Right forelimb (tissue), 1 donor: ENCODE data around the gene EMCN.
"Not testable (repeated sequence)": the region's sequence is repeated elsewhere in the genome, so short reads cannot be mapped to it uniquely, and the experiment has no call there.

Experiments used
- DNase-seq: peaks from one replicate; pipeline ENCODE4 v3.0.0-alpha.2; 2018

Gene EMCN, protein sequence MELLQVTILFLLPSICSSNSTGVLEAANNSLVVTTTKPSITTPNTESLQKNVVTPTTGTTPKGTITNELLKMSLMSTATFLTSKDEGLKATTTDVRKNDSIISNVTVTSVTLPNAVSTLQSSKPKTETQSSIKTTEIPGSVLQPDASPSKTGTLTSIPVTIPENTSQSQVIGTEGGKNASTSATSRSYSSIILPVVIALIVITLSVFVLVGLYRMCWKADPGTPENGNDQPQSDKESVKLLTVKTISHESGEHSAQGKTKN

DNA sequence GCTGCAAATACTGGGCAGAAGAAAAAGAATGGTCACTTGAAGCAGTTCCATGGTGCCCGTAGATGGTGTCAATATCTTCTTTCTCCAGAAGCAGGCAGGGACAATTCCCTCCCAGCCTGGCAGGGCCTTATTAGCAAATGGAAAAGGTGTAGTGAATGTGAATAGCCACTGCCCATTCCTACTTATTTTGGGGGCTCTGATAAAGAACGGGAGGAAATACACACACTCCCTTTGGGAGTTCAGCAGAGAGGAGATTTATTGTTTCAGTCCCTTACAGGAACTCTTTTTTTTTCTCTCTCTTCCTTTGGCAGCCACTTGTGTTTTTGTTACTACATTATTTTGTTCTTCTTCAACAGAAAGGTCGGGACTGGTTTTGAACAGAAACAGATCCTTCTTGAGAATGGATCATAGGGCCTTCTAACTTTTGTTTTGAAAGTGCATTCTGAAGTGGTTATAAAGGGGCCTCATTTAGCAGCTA lies at the start of gene EMCN:
Gene EMCN (minus strand): TSS at position 159 of the 478 bp plus-strand sequence. CDS start 108 bp downstream, at position 51.
- DNase-seq, result no peak

DNA sequence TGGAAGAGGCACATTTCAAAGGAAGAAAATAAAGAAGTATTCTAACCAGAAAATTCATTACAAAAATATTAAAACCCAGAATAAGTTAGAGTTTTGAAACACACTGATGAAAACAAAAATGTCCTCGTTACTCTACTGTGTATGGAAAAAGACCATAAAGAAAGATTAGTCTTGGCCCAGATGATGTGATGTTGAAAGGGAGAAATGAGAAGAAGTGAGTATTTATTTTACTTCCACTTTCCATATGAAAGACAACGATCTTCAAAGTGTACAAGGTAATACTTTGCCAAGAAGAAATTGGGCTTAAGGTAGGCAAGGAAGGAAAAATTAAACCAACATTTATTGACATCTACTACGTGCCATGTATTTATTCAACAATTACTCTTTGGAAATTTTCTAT lies 48.6 kb upstream of the EMCN start:
- DNase-seq, result no peak

DNA sequence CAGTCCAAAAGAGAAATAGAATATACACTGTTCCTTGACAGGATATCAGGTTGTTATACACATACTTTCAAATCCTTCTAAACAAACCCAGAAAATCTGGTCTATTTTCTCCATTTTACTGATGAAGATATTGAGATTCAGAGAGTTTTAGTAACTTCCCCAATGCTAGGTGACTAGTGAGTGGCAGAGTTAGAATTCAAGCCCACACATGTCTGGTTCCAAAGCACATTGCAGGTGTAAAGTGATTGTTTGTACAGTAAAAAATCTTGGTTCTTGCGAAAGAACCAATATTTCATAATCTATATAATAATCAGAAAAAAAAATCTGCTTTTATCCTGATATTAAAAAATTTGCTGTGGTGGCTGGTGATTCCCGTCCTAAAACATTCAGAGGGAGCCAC lies 39.5 kb upstream of the EMCN start:
- DNase-seq, result no peak

DNA sequence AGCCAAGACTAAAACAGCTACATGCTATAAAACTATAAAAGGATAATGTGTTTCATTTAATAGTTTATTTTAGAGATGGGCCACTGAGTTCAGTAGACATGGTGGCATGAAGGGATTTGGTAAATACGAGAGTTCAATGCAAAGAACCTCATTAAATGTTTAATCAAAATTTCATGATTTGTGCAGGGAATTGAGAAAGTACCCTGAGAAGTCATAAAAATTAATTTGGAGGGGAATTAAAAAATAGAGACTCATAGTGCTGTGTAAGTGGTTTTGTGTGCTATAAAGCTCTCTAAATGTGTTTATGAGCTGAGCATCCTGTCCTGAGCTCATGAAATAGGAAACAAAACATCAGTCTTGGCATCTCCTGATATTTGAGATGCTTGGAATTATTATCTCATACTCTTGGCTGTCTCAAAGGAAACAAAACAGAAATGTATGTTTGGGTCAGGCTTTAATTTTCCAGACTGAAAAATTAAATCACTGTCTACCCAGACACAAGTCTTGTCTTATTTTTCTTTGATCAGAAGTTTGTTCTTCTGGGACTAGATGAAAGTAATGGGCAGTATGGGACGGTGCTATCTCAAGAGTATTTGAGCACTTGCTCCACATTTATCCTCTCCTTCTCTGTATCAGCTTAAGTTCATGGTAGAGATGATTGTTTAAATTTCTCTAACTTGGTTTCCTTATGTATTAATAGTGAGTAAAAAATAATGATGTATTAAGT lies 38.0 kb upstream of the EMCN start:
- no peak for DNase-seq

DNA sequence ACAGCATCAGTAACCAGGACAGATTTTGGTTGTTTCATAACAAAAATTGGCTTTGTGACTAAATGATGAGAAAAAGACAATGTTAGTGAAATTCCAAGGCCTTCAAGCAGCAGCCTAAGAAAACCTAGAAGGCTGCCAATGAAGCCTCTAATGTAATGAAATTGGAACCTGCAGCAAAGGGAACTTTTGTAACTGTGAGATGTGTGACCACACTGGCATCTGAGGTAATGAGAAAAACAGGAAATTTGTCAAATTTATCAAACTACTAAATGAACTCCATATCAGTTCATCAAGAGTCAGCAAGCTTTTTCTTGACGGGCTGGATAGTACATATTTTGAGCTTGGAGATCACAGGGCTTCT lies 30.4 kb upstream of the EMCN start:
- DNase-seq, result no peak

DNA sequence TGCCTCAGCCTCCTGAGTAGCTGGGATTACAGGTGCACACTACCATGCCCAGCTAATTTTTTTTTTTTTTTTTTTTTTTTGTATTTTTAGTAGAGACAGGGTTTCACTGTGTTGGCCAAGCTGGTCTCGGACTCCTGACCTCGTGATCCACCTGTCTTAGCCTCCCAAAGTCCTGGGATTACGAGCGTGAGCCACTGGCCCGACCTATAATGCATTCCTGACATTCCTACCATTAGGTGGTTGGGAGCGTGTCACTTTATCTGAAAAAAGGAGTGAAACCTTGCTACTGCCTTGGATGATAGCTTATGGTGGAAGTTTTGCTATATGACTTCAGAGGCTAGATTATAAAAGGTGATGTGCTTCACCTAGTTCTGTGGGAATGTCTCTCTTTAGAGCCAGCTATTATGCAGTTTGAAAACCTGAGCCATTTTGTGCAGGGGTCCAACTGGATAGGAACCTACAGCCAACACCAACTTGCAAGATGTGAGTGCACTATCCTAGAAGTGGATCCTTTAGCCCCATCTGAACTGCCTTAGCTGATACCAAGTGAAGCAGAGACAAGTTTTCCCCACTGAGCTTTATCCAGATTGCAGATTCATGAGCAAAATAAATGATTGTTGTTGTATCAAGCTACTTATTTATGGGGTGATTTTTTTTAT lies 29.8 kb upstream of the EMCN start:
- no peak for DNase-seq

DNA sequence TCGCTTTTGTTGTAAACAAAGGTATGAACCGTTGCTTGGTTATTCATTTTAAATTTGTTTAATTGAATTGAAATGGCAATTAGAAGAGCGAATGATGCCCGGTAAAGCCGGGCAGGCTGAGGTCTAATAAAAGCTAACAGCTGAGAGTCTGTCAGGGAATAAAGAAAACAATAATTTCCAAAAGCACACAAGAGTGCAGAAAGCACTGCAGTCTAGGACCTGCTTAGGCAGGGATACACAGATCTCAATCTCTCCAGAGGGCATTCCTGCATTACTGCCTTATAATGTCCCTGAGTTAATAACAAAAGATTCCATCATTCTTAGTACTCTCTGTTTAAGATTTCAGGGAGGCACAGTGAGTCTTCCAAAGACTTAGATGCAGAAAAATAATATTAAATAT lies 27.6 kb upstream of the EMCN start:
- no peak for DNase-seq

DNA sequence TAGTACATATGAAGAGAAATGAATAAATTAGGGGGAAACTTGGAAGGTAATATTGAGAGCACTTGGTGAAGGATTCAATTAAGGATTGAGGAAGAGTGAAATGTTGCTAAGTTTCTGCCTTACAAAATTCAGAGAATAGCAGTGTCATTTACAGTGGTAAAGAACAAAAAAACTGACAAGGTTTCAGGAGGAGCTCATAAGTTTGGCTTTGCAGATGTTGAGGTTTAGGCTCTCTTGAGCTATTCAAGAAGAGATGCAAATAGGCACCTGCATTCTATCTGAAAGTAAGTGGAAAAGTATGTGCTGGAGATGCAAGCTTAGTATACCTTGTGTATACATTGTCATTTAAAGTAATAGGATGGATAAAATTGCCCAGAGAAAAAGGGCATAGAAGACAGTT lies 22.3 kb upstream of the EMCN start:
- no peak for DNase-seq

DNA sequence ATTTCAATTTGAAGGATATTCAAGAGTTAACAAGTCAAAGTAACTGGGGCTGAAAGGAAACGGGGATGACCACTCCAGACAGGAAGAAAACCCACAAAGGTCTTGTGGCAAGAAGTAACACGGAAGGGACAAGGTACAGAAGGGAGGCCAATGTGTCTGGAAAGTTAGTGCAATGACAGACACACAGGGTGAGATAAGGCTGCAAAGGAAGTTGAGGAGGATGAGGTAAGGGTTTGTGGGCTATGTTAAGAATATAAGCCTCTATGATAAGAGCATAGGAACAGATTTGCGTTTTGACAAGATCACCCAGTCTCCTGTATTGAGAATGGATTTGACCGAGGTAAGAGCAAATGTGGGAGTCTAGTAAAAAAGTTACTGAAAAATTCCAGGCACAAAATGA lies 21.9 kb upstream of the EMCN start:
- DNase-seq, result no peak

DNA sequence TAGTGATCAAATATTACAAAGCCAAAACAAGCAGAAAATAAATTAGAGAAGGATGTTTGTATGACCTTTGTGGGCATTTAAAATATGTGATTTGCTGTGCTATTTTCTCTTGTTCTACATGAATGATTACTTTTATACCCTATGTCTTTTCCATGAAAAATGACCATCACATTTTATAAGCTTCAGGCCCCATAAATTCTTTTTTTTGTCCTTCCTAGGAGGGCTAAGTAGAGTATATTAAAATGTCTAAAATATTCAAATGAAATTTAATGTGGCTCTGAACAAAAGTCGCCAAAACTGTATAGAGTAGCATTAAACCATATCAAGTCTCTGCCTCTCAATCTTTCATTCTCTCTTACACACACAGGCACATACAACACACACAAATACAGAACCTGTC lies 15.9 kb upstream of the EMCN start:
- no peak for DNase-seq

DNA sequence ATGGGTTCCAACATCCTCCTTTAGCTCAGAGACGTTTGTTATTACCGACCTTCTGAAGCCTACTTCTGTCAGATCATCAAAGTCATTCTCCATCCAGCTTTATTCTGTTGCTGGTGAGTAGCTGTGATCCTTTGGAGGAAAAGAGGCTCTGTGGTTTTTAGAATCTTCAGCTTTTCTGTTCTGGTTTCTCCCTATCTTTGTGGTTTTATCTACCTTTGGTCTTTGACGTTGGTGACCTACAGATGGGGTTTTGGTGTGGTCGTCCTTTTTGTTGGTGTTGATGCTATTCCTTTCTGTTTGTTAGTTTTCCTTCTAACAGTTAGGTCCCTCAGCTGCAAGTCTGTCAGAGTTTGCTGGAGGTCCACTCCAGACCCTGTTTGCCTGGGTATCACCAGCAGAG lies 12.3 kb upstream of the EMCN start:
- DNase-seq, result not testable (repeated sequence)

DNA sequence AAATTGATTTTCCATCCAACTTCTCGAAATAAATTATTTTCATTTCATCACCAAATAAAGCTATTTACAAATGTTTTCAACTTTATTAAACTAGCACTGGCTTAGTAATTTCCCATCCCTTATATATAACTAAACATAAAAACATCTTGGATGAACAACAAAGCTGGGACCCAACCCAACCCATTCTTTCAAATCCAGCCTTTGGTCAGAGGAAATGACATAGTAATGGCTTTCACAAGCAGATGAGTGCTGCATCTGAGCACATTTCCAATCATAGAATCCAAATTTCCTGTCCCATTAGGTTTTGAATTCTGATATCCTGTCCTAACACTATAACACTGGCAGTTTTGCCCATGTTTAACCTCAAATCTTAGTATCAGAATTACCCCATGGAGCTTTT lies 7.9 kb upstream of the EMCN start:
- DNase-seq, result no peak

DNA sequence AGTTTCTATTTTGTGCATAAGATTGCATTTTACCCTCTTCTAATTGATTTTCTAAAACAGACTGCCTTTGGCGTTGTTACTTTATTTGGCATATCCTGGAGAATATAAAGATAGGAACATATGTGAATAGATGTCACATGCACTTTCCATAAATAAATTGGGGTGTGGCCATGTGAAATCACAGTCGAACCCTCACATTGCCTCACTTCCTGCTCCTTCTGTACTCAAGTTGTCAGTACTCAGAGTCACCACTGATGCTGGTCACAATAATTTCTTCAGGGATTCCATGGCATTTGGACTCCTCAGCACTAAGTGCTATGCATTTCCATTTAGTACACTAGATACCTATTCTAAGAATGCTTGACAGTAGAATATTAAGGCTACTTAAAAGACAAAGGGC lies 1.4 kb upstream of the EMCN start:
- no peak for DNase-seq

DNA sequence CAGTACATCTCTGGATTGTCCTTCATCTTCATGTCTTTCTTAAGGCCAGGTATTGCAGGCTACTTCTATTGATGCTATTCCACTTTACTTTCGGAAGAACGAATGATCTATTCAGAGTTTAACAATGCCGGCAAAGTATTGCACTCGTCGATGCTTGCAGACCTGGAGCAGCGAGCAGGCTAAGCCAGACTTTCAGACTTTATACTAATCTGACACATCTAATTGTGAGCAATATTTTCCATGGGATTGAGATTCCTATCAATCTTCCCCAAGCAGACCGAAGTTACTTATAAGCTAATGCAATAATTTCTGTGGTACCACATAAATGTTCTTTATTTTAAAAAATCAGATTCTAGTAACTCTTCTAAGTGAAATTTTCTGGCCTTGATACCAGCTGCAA lies 1.6 kb downstream of the EMCN start:
- DNase-seq, result no peak

DNA sequence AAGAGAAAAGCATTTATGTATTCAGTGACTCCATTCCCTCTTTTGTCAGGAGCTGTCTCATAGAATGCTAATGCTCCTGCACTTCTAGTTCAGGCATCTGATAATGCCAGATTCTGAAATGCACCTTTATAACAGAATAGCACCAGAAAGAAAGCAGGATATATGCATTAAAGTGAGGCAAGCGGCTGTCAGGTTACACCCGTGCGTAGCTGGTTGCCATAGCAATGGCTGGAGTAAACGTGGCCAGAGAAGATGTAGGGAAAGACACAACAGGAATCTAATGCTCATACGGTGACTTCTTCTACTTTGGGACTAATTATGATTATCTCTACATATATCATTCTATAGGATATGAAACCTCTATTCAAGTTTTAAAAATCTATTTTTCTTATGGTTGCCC lies 5.9 kb downstream of the EMCN start:
- no peak for DNase-seq

DNA sequence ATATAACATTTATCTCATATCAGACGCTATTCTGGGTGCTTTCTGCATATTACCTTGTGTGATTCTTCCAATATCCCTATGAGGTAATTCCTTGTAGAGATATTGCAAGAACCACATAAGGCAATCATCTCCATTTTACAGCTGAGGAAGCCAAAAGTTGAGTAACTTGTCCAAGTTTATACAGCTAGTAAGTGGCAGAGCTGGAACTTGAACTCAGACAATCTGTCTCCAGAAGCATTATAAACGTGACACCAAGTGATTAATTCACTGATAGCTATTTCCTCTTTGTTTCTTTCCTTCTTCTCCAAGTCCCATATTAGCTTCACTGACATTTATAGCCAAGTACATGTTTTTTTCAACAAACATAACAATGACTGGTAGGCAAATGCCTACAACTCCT lies 7.3 kb downstream of the EMCN start:
- no peak for DNase-seq

DNA sequence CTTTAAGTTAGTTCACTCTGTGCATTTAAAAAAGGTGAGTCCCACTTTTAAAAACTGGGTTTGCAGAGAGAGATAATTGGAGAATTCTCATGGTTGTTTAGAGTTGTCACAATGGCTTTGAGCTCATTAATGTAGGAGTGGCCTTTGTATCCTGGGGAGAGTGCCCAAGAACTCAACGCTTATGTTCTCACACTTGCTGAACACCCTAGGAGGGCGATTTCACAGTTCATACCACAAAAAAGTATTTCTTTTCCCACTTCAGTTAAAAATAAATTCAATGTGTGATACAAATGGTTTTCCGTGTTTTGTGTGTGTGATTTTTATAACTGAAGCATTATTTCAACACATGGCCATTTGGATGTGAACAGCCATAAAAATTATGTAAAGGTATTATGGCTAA lies 8.4 kb downstream of the EMCN start:
- DNase-seq, result no peak

DNA sequence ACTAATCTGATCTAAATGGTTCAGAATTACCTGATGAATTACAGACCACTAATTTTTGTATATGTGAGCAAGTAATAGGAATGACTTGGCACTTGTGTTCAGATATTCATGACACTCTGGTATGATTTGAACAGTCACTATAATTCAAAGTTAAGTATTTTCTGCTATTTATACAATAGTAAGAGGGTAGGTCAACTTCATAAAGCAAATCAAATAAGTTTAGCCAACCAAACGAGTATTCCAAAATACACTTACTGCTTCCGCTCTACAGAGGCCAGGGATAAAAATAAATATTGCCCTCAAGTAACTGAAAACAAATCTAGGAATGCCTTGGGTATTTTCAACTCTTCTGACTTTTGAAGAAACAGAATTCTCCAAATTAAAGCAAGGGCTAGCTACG lies 9.1 kb downstream of the EMCN start:
- DNase-seq, result no peak

DNA sequence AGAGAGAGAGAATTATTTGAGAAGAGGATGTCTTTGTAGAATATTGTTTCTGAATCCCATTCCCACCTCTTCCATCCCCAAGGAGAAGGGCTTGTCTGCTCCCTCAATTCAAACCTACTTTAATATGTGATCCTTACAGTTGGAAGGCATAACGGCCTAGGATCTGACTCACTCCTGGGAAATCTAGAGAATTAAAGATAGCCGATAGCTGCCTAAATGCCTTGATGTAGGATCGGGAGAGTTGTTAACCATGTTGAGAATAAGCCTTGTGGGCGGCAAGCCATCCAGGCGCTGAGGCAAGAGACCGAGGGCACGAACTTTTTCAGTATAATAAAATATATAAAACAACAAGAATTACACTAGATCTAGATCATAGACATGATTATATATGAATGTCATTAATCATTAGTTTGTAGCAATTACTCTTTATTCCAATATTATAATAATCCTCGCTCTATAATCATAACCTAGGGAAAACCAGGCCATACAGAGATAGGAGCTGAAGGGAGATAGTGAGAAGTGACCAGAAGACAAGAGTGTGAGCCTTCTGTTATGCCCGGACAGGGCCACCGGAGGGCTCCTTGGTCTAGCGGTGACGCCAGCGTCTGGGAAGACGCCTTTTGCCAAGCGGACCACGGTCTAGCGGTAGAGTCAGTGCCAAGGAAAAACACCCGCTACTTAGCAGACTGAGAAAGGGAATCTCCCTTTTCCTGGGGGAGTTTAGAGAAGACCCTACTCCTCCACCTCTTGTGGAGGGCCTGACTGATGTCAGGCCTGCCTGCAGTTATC lies 13.5 kb downstream of the EMCN start:
- DNase-seq, result no peak

DNA sequence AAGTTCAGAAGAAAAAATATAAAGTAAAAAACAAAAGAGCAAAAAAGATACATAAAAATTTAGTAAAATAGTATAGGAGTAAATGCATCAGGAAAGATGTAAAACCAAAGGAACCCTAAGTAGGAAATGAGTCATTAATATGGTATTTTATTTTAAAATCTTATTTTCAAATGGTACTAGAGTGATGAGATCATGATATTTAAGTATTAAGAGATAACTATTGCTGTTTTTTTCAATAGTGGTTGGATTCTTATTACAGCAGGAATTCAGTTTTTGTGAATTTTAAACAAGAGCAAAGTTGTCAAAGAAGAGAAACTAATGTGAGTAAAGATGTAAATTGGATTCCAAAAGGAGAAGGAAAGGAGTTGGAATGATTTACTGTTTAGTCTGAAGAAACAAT lies 20.0 kb downstream of the EMCN start:
- DNase-seq, result no peak

DNA sequence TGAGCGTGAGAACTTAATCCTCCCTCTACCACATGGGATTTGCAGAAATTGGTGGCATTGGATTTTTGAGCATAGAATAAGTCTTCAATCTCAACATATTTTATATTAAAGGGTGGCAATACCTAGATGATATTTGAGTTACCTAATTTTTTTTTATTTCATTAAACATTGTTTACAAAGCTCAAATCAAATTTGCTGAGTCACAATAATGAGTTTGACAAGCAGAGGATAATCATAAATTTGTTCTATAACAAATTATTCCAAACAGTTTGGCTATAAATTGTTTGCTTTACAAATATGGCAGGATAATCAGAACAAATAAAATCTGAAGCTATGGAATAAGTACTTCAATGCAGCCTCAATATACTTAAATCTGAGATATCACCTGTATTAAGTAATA lies 22.7 kb downstream of the EMCN start:
- DNase-seq, result no peak

DNA sequence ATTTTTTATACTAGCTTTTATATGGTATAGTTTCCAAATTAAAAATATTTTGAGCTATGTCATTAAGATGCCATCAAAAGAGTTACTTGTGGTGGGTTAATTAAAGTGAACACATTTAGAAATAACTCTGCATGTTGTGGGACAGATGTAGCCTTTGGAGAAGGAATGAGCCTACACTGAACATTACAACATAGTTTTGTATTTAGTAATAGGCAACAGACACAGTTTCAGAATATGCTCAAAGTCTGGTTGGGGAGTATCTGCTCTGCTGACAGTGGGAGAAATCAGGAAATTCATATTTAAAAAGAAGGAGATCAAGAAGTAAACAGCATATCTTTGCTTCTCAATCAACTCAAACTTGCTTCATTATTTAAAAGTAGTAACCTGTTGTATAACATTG lies 23.7 kb downstream of the EMCN start:
- DNase-seq, result no peak

DNA sequence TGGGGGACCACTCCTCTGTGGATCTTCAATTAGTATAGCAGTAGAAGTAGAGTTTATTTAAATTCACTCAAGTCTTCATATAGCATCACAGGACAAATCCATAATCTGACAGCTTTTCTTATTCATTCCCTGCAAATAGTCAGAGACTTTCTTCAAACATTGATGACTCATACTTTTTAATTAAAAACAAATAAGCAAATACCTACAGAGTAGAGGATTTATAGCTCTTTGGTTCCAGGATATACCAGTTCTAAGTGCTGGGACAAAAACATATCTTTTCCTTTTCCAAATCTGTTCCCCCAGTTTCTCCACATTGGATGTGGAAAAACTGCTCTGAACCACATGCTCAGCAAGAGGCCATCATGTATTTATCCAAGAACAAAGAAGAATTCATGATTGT lies 24.1 kb downstream of the EMCN start:
- DNase-seq, result no peak

DNA sequence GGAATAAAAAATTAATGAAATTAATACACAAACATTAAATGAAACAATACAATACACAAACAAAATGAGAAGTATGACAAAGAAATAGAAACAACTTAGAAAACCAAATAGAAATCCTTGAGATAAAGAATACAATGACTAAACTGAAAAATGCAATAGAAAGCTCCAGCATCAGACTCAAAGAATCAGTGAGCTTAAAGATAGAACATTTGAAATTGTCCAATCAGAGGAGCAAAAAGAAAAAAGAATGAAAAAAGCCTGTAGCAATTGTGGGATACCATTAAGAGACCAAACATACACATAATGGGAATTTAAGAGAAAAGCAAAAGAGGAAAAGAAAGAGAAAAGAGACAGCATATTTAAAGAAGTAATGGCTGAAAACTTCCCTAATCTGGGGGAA lies 25.7 kb downstream of the EMCN start:
- DNase-seq, result no peak
